HG03575 (cell line): Measurements from ENCODE around the gene NPIPB6.

Experiments used
- ATAC-seq: cut with Tn5 transposase; IDR thresholded peaks from one replicate; pipeline ENCODE4 v1.9.1; 2021; ENCODE audit not compliant: unreplicated experiment, insufficient number of reproducible peaks, low FRiP score; ENCODE audit errors: extremely low read depth

The NPIPB6 gene

GRCh38 chr16:28307936-28308335 lies 55.4 kb downstream of the NPIPB6 start:
- ATAC-seq: no peak

DNA sequence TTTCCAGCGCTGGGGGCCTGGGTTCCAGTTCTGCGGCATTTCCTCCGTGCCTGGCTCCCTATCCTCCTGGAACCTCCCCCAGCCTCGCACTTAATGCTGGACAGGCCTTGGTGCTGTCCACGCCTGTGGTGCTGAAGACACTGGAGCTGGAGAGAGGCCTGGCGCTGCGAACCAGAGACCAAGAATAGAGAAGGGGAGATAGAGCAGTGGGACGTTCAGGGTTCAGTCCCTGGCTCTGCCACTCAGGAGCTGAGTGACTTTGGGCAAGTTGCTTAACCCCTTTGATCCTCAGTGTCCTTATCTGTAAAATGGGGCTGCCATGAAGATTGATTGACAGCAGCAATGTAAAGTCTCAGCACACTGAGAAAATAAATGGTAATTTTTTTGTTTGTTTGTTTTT lies 59.1 kb downstream of the NPIPB6 start:
- ATAC-seq: no peak

- no peak for ATAC-seq
Measured at GRCh38 chr16:28303132-28303531, 60.2 kb downstream of the NPIPB6 start.

GRCh38 chr16:28301620-28302019 lies 61.7 kb downstream of the NPIPB6 start:
- ATAC-seq: no peak

- no peak for ATAC-seq
Measured at GRCh38 chr16:28301154-28301553, 62.2 kb downstream of the NPIPB6 start.

- no peak for ATAC-seq
Measured at GRCh38 chr16:28300327-28300726, 63.0 kb downstream of the NPIPB6 start.

- ATAC-seq: no peak
Measured at GRCh38 chr16:28298511-28298878, 64.8 kb downstream of the NPIPB6 start.

GRCh38 chr16:28297784-28298510 lies 65.4 kb downstream of the NPIPB6 start:
- ATAC-seq: no peak

GRCh38 chr16:28297308-28297707 lies 66.0 kb downstream of the NPIPB6 start:
- ATAC-seq: no peak

DNA sequence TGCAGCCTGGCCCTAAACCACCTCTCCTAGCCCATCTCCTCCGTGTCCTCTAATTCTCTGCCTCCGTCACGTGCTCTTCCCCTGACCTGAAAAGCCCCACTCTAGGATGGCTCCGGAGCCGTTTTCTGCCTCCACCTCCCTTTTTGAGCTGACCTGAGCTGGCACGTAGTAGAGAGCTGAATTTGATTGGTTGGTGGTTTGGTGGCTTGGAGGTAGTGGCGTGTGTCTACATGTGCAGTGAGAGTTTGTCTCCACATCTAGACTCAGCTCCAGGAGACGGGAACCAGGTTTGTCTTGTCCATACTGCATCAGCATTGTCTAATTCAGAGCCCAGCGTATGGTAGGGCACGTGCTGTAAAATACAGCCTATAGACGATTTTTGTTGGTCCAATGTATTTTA lies 68.0 kb downstream of the NPIPB6 start:
- ATAC-seq: no peak

- no peak for ATAC-seq
Measured at GRCh38 chr16:28294201-28294600, 69.1 kb downstream of the NPIPB6 start.

DNA sequence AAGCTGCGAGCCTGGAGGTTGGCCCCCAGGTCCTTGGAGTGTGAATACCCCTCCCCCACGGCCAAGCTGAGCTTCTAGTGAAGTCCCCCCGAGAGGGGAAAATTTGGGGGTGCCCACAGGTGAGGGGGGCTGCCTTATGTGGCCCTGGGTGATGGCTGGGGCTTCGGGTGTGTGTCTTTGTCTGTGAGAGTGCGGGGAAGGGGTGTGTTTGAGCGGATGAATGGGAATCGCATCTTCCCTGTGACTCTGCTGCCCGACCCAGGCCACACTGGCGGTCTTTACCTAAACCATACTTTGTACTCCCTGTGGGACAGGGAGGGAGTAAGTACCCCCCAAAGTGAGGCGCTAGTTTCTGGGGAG lies 69.7 kb downstream of the NPIPB6 start:
- no peak for ATAC-seq

- no peak for ATAC-seq
Measured at GRCh38 chr16:28292731-28293600, 70.3 kb downstream of the NPIPB6 start.
